GM21619 (cell line): Measurements from ENCODE around the gene ARID5B.
A peak's percentile ranks its signal among the peaks of the same experiment; 100 is the strongest.
"Not testable (repeated sequence)": the region's sequence is repeated elsewhere in the genome, so short reads cannot be mapped to it uniquely, and the experiment has no call there.

Source experiments
- ATAC-seq: cut with Tn5 transposase; IDR thresholded peaks from one replicate; pipeline ENCODE4 v1.9.1; 2021; ENCODE audit not compliant: unreplicated experiment

Gene ARID5B

GRCh38 chr10:61961278-61961677 lies 59.8 kb downstream of the ARID5B start:
- ATAC-seq = peak; percentile 66

GRCh38 chr10:61962971-61963370 lies 61.5 kb downstream of the ARID5B start:
- no peak for ATAC-seq

GRCh38 chr10:61963669-61964058 lies 62.2 kb downstream of the ARID5B start:
- ATAC-seq = no peak

- ATAC-seq = peak; percentile 36
Observed at GRCh38 chr10:61964059-61964709, 62.7 kb downstream of the ARID5B start.

- no peak for ATAC-seq
Observed at GRCh38 chr10:61964949-61965702, 63.6 kb downstream of the ARID5B start.

- no peak for ATAC-seq
Observed at GRCh38 chr10:61965703-61966395, 64.3 kb downstream of the ARID5B start.

- no peak for ATAC-seq
Observed at GRCh38 chr10:61967298-61967697, 65.8 kb downstream of the ARID5B start.

- ATAC-seq = no peak
Observed at GRCh38 chr10:61970182-61971002, 68.9 kb downstream of the ARID5B start.

- no peak for ATAC-seq
Observed at GRCh38 chr10:61971003-61971325, 69.5 kb downstream of the ARID5B start.

GRCh38 chr10:61973169-61973568 lies 71.7 kb downstream of the ARID5B start:
- no peak for ATAC-seq

- ATAC-seq = no peak
Observed at GRCh38 chr10:61973906-61974305, 72.4 kb downstream of the ARID5B start.

GRCh38 chr10:61974601-61975390 lies 73.3 kb downstream of the ARID5B start:
- ATAC-seq = peak; percentile 25

- ATAC-seq = peak; percentile 85
Observed at GRCh38 chr10:61975391-61975932, 74.0 kb downstream of the ARID5B start.

GRCh38 chr10:61976951-61977721 lies 75.6 kb downstream of the ARID5B start:
- ATAC-seq = not testable (repeated sequence)

GRCh38 chr10:61978965-61979364 lies 77.5 kb downstream of the ARID5B start:
- no peak for ATAC-seq

- ATAC-seq = no peak
Observed at GRCh38 chr10:61981460-61981859, 80.0 kb downstream of the ARID5B start.

- no peak for ATAC-seq
Observed at GRCh38 chr10:61983255-61983654, 81.8 kb downstream of the ARID5B start.

- ATAC-seq = no peak
Observed at GRCh38 chr10:61984803-61985418, 83.4 kb downstream of the ARID5B start.

- ATAC-seq = no peak
Observed at GRCh38 chr10:61985715-61986114, 84.2 kb downstream of the ARID5B start.
